ENCODE data around the gene ELAVL3. TPM values are rescaled to one million over a fixed set of nuclear protein-coding genes. Genes with fewer than 3 reads are reported as not detected.

Gene ELAVL3
- total RNA-seq: under 1 TPM in 1 of 3 donors, not detected in 2; 0.19 TPM

DNA sequence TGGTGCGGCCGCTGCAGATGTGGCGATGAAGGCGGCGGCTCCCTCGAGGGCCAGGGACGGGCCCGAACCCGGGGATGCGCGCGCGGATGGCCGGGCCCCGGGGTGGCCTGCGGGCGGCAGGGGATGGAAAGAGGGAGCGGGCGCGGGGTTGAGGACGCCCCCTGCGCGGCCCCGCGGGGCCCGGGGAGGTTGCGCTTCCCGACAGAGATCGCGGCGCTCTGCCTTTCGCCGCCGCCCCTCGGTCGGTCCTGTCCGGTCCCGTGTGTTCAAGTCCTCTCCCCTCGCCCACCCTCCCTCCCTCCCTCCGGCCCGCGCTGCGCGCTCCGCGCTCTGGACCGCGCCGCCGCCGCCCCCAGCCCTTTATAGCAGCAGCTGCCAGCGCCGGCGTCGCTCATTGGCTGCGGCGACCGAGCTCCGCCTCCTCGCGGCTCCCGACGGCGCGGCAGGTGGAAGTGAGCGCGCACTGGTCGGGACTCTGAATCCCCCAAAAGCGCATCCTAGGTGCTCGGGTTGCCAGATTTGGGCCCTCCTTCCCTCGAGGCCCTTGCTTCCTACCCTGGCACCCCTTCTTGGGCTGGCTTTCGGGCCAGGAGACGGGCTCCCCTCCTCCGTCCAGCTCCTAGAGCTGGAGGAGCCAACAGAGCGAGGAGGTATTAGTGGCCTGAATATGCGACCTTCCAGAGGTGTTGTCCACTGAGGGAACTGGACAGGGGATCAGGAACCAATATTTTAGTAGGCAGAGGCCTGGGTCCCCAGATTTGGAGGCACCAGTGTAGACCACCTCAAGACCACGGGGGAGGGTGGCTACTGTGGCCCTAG, at the start of gene ELAVL3:
Gene ELAVL3 (minus strand): TSS at position 332 of the 819 bp plus-strand sequence. CDS start 438 bp downstream, outside the sequence.
- no peak for DNase-seq
- Mint-ChIP-seq H3K36me3 (ENCODE audit: insufficient read depth) (peaks cover 6% of the 10 kb centered on the region), H3K4me1 (ENCODE audit: low read depth) (peaks cover 17% of the 10 kb centered on the region)

GRCh38 chr19:11530432-11530831, 49.6 kb upstream of the ELAVL3 start:
- no peaks in the 10 kb centered on the region for H3K9me3 Mint-ChIP-seq
- peaks cover 4% of the 10 kb centered on the region for H3K36me3 Mint-ChIP-seq (ENCODE audit: insufficient read depth)
- peaks cover 26% of the 10 kb centered on the region for H3K4me1 Mint-ChIP-seq (ENCODE audit: low read depth)
- no peak for ATAC-seq
- no peaks in the 10 kb centered on the region for H3K27me3 Mint-ChIP-seq (ENCODE audit: low read depth)
- DNase-seq: no peak
- H3K4me3 Mint-ChIP-seq: no peak overlapping the region

More for the DNA sequence above, at the start of gene ELAVL3:
- ATAC-seq: no peak
- Mint-ChIP-seq H3K9me3 (no peaks in the 10 kb centered on the region), H3K4me3 (peak within 1 kb of the TSS; percentile 73), H3K27me3 (ENCODE audit: low read depth) (peaks cover 27% of the 10 kb centered on the region)

GRCh38 chr19:11528551-11529341, 47.9 kb upstream of the ELAVL3 start, which contains the start of gene ECSIT:
Gene ECSIT (minus strand): TSS chr19:11529134. CDS start chr19:11519170, 9,964 bp downstream.
- H3K9me3 Mint-ChIP-seq: no peaks in the 10 kb centered on the region
- peaks cover 22% of the 10 kb centered on the region for H3K4me1 Mint-ChIP-seq (ENCODE audit: low read depth)
- H3K27me3 Mint-ChIP-seq (ENCODE audit: low read depth): no peaks in the 10 kb centered on the region
- H3K4me3 Mint-ChIP-seq: peak within 1 kb of the TSS; percentile 94
- DNase-seq: peak; percentile 87
- peak; percentile 96 to 97 for ATAC-seq
- H3K36me3 Mint-ChIP-seq (ENCODE audit: insufficient read depth): peaks cover 4% of the 10 kb centered on the region

GRCh38 chr19:11519138-11519537, 38.3 kb upstream of the ELAVL3 start:
- H3K27me3 Mint-ChIP-seq (ENCODE audit: low read depth): no peaks in the 10 kb centered on the region
- no peak for DNase-seq
- peak in 1 of 2 donors; percentile 10 for ATAC-seq
- H3K4me1 Mint-ChIP-seq (ENCODE audit: low read depth): no peaks in the 10 kb centered on the region
- no peaks in the 10 kb centered on the region for H3K9me3 Mint-ChIP-seq
- peaks cover 20% of the 10 kb centered on the region for H3K36me3 Mint-ChIP-seq (ENCODE audit: insufficient read depth)
- no peak overlapping the region for H3K4me3 Mint-ChIP-seq

DNA sequence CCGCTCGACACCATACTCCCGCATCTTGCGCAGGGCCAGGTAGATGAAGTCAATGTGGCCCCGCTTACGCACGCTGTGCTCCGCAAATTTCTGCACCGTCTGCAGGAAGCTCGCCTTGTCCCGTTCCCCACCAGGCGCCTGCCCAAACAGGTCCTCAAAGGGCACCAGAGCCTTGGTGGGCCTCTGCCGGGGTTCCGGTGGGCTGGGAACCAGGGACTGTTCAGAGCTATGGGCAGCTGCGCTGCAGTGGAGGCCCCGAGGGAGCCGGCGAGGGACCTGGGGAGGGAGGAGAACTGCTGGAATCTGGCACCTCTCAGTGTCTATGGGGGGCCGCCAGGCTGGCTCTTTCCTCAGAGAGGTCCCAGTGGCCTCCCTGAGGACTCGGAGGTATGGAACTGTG, 33.1 kb upstream of the ELAVL3 start:
- no peaks in the 10 kb centered on the region for H3K4me1 Mint-ChIP-seq (ENCODE audit: low read depth)
- no peaks in the 10 kb centered on the region for H3K27me3 Mint-ChIP-seq (ENCODE audit: low read depth)
- DNase-seq (no peak), ATAC-seq (no peak)
- no peak overlapping the region for H3K4me3 Mint-ChIP-seq
- H3K9me3 Mint-ChIP-seq: no peaks in the 10 kb centered on the region
- peaks cover 25% of the 10 kb centered on the region for H3K36me3 Mint-ChIP-seq (ENCODE audit: insufficient read depth)

DNA sequence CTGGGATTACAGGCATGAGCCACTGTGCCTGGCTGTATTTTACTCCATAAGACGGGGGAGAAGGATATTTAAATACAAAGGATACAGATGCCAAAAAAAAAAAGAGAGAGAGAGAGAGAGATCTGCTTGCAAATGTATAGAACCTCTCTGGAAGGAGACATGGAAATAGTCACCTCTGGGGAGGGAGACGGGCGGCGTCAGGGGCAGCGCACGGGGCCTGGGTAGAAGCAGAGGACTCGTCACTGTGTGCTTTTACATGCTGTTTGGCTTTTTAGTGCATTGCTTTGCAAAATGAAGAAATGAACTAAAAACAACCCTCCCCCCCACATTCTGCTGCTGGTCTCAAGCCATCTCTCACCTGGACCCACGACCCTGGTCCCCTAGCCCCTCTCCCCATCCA, 29.6 kb upstream of the ELAVL3 start:
- peaks cover 4% of the 10 kb centered on the region for H3K4me1 Mint-ChIP-seq (ENCODE audit: low read depth)
- H3K36me3 Mint-ChIP-seq (ENCODE audit: insufficient read depth): peaks cover 16% of the 10 kb centered on the region
- DNase-seq: no peak
- H3K4me3 Mint-ChIP-seq: no peak overlapping the region
- H3K9me3 Mint-ChIP-seq: no peaks in the 10 kb centered on the region
- ATAC-seq: no peak
- H3K27me3 Mint-ChIP-seq (ENCODE audit: low read depth): no peaks in the 10 kb centered on the region

- no peak for ATAC-seq
- no peaks in the 10 kb centered on the region for H3K27me3 Mint-ChIP-seq (ENCODE audit: low read depth)
- peaks cover 11% of the 10 kb centered on the region for H3K36me3 Mint-ChIP-seq (ENCODE audit: insufficient read depth)
Measured at GRCh38 chr19:11507370-11508078, 26.7 kb upstream of the ELAVL3 start.

GRCh38 chr19:11506967-11507366, 26.1 kb upstream of the ELAVL3 start:
- H3K27me3 Mint-ChIP-seq (ENCODE audit: low read depth): no peaks in the 10 kb centered on the region
- no peaks in the 10 kb centered on the region for H3K9me3 Mint-ChIP-seq
- ATAC-seq (no peak), DNase-seq (no peak)
- peaks cover 11% of the 10 kb centered on the region for H3K36me3 Mint-ChIP-seq (ENCODE audit: insufficient read depth)
- peaks cover 10% of the 10 kb centered on the region for H3K4me1 Mint-ChIP-seq (ENCODE audit: low read depth)
- peak overlapping the region; percentile 82 for H3K4me3 Mint-ChIP-seq

More at GRCh38 chr19:11507370-11508078, 26.7 kb upstream of the ELAVL3 start:
- DNase-seq: no peak
- no peak overlapping the region for H3K4me3 Mint-ChIP-seq
- H3K9me3 Mint-ChIP-seq: no peaks in the 10 kb centered on the region
- peaks cover 10% of the 10 kb centered on the region for H3K4me1 Mint-ChIP-seq (ENCODE audit: low read depth)

- DNase-seq (no peak), ATAC-seq (peak; percentile 10 to 24)
- Mint-ChIP-seq H3K27me3 (ENCODE audit: low read depth) (no peaks in the 10 kb centered on the region), H3K4me1 (ENCODE audit: low read depth) (peaks cover 10% of the 10 kb centered on the region), H3K4me3 (peak overlapping the region; percentile 82), H3K9me3 (no peaks in the 10 kb centered on the region), H3K36me3 (ENCODE audit: insufficient read depth) (peaks cover 7% of the 10 kb centered on the region)
Measured at GRCh38 chr19:11506101-11506555, 25.3 kb upstream of the ELAVL3 start.

GRCh38 chr19:11505504-11506100, 24.8 kb upstream of the ELAVL3 start, which contains the start of gene ZNF653:
Gene ZNF653 (minus strand): TSS chr19:11505839. CDS start chr19:11505786, 53 bp downstream.
- Mint-ChIP-seq H3K27me3 (ENCODE audit: low read depth) (no peaks in the 10 kb centered on the region), H3K4me3 (peak within 1 kb of the TSS; percentile 82), H3K36me3 (ENCODE audit: insufficient read depth) (peaks cover 7% of the 10 kb centered on the region), H3K4me1 (ENCODE audit: low read depth) (peaks cover 10% of the 10 kb centered on the region), H3K9me3 (no peaks in the 10 kb centered on the region)
- peak; percentile 68 to 70 for ATAC-seq
- peak; percentile 96 for DNase-seq

DNA sequence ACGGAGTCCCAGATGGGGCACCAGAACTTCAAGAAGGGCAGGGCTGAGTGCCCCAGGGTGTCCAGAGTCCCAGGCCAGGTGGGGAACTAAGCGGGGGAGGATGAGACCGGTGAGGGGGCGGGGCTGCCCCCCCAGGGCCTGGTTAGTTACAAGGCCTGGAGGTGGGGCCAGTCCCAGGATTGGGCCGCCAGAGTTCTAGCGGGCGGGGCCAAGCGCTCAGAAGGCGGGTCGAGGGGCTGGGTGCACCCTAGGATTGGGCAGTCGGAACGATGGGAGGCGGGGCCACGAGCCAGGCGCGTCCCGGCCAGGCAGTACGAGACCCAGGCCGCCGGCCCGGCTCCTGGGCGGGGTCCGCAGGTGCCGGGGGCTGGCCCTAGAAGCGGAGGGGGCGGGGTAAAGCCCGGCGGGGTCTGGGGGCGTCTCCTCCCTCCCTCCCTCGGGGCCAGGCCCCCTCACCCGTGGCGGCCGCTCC, 24.2 kb upstream of the ELAVL3 start:
- ATAC-seq: peak; percentile 96
- Mint-ChIP-seq H3K27me3 (ENCODE audit: low read depth) (no peaks in the 10 kb centered on the region), H3K9me3 (no peaks in the 10 kb centered on the region), H3K4me1 (ENCODE audit: low read depth) (peaks cover 10% of the 10 kb centered on the region), H3K4me3 (peak overlapping the region; percentile 82), H3K36me3 (ENCODE audit: insufficient read depth) (peaks cover 2% of the 10 kb centered on the region)
- DNase-seq: peak; percentile 95

- DNase-seq (no peak), ATAC-seq (no peak)
- no peaks in the 10 kb centered on the region for H3K9me3 Mint-ChIP-seq
- peak overlapping the region; percentile 82 for H3K4me3 Mint-ChIP-seq
- peaks cover 10% of the 10 kb centered on the region for H3K4me1 Mint-ChIP-seq (ENCODE audit: low read depth)
- H3K36me3 Mint-ChIP-seq (ENCODE audit: insufficient read depth): peaks cover 5% of the 10 kb centered on the region
- no peaks in the 10 kb centered on the region for H3K27me3 Mint-ChIP-seq (ENCODE audit: low read depth)
Measured at GRCh38 chr19:11504502-11505031, 23.7 kb upstream of the ELAVL3 start.

DNA sequence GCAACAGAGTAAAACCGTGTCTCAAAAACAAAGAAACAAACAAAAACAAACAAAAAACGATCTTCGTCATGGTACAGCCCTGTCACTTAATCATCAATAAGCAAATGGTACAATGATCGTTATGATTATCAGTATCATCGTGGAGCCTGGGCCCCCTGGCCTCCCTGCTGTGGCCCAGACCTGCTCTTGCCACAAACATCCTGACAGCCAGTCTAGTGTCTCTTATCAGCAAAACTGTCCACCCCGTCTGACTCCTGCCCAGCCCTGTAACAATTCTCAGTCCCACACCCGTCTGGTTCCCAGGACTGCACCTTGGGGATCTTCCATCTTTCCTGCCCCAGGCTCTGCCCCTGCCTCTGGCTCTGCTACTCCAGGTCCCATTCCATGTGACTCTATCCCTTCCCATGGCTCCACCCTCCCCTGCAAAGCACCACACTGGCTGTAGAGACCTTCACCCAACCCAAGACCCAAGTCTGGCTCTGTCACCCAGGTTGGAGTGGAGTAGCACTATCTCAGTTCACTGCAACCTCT, 19.1 kb upstream of the ELAVL3 start:
- no peaks in the 10 kb centered on the region for H3K9me3 Mint-ChIP-seq
- peaks cover 5% of the 10 kb centered on the region for H3K4me1 Mint-ChIP-seq (ENCODE audit: low read depth)
- DNase-seq (no peak), ATAC-seq (no peak)
- peaks cover 11% of the 10 kb centered on the region for H3K36me3 Mint-ChIP-seq (ENCODE audit: insufficient read depth)
- H3K27me3 Mint-ChIP-seq (ENCODE audit: low read depth): no peaks in the 10 kb centered on the region
- H3K4me3 Mint-ChIP-seq: no peak overlapping the region

Data from activated T-cell treated with anti-CD3 and anti-CD28 coated beads, Interleukin-2, amount 50 U/mL, for 4 hours (primary cell).